K562 (cell line): ENCODE measurements around the gene KRTAP27-1.

ENCODE experiments used
- ELF4 ChIP-seq: fragments of 450-650 bp; formaldehyde crosslinking; IDR thresholded peaks from 2 replicates; pipeline ENCODE4 v1.4.0; 2022; ENCODE audit warnings: missing genetic modification characterization
- TBL1XR1 ChIP-seq, 2 experiments: IDR thresholded peaks; 2 replicates each; pipeline ENCODE4 v1.6.1; 2012; ENCODE audit warnings: improper control_type of control experiment in 2 of 2, low read length in 2 of 2, mild to moderate bottlenecking in 1 of 2
- TF ChIP-seq, protein P1 (sequence below): fragments of 250-450 bp; sonication (Bioruptor Pico); IDR thresholded peaks from 2 replicates; pipeline ENCODE4 v1.8.0; 2021; ENCODE audit warnings: mild to moderate bottlenecking, moderate library complexity

DNA sequence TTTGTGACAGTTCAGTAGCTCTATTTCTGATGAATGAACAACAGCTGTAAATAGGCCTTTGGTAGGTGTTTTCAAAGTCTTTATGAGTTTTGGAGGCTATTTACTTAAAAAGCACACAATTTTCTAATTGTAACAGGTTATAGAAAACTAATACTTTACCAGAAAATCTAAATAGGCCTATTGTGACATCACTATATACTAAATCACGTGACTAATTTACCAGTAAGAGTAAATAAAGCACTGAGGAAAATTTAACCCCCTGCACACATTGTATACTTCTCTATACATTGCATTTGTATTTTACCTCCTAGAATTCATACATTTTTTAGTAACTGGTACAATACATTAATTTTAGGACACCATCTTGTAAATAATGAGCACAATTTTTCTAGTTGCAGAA is 32.4 kb downstream of the KRTAP27-1 start:
- TF ChIP-seq, protein P1, sequence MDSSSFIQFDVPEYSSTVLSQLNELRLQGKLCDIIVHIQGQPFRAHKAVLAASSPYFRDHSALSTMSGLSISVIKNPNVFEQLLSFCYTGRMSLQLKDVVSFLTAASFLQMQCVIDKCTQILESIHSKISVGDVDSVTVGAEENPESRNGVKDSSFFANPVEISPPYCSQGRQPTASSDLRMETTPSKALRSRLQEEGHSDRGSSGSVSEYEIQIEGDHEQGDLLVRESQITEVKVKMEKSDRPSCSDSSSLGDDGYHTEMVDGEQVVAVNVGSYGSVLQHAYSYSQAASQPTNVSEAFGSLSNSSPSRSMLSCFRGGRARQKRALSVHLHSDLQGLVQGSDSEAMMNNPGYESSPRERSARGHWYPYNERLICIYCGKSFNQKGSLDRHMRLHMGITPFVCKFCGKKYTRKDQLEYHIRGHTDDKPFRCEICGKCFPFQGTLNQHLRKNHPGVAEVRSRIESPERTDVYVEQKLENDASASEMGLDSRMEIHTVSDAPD (CRISPR knock-in tag), result no peak
- TF ChIP-seq ELF4 (no peak), TBL1XR1 (IDR thresholded peaks at IDR 0.05; ENCODE audit: low read length in 2 of 2) (no peak)
